HEK293T (cell line): ENCODE measurements around the gene DNER.

Experiments used
- CTCF ChIA-PET: fragments of 350-600 bp; formaldehyde crosslinking; extraction: SDS; loops from one replicate; lab custom pipeline; 2021; ENCODE audit warnings: antibody characterized with exemption, inconsistent platforms; lab: Yijun Ruan, JAX
- POLR2A ChIA-PET: fragments of 350-600 bp; formaldehyde crosslinking; extraction: SDS; loops from one replicate; lab custom pipeline; 2020; ENCODE audit warnings: antibody characterized with exemption, inconsistent platforms; lab: Yijun Ruan, JAX
- DNase-seq: peaks from one replicate; pipeline ENCODE4 v3.0.0; 2012; ENCODE audit warnings: mixed read lengths; ENCODE audit errors: extremely low spot score
- ARNT ChIP-seq: fragments of 450-650 bp; IDR thresholded peaks from 2 replicates; pipeline ENCODE4 v1.6.1; 2017; ENCODE audit warnings: mild to moderate bottlenecking
- BHLHE40 ChIP-seq: fragments of 450-650 bp; IDR thresholded peaks from 2 replicates; pipeline ENCODE4 v1.6.1; 2016; ENCODE audit warnings: mild to moderate bottlenecking, moderate library complexity, borderline replicate concordance
- CTBP1 ChIP-seq: fragments of 450-650 bp; IDR thresholded peaks from 2 replicates; pipeline ENCODE4 v1.6.1; 2016; ENCODE audit warnings: borderline replicate concordance
- ELF4 ChIP-seq: fragments of 450-650 bp; IDR thresholded peaks from 2 replicates; pipeline ENCODE4 v1.6.1; 2017; ENCODE audit warnings: antibody characterized with exemption
- FOXA1 ChIP-seq: fragments of 450-650 bp; IDR thresholded peaks from 2 replicates; pipeline ENCODE4 v1.6.1; 2016; ENCODE audit warnings: mild to moderate bottlenecking
- FOXK2 ChIP-seq: fragments of 450-650 bp; IDR thresholded peaks from 2 replicates; pipeline ENCODE4 v1.6.1; 2016; ENCODE audit warnings: mild to moderate bottlenecking
- FOXM1 ChIP-seq: fragments of 450-650 bp; IDR thresholded peaks from 2 replicates; pipeline ENCODE4 v1.6.1; 2017; ENCODE audit warnings: mild to moderate bottlenecking, borderline replicate concordance
- HDGF ChIP-seq: fragments of 450-650 bp; IDR thresholded peaks from 2 replicates; pipeline ENCODE4 v1.6.1; 2017; ENCODE audit warnings: antibody characterized with exemption, borderline replicate concordance
- L3MBTL2 ChIP-seq: fragments of 450-650 bp; conservative IDR thresholded peaks from 2 replicates; pipeline ENCODE4 v1.6.1; 2016; ENCODE audit warnings: mild to moderate bottlenecking
- LEF1 ChIP-seq: fragments of 450-650 bp; IDR thresholded peaks from 2 replicates; pipeline ENCODE4 v1.6.1; 2017; ENCODE audit warnings: mild to moderate bottlenecking, borderline replicate concordance
- NFRKB ChIP-seq: fragments of 450-650 bp; IDR thresholded peaks from 2 replicates; pipeline ENCODE4 v1.6.1; 2016; ENCODE audit warnings: mild to moderate bottlenecking, moderate library complexity
- PKNOX1 ChIP-seq: fragments of 450-650 bp; IDR thresholded peaks from 2 replicates; pipeline ENCODE4 v1.6.1; 2016
- SP1 ChIP-seq: fragments of 450-650 bp; IDR thresholded peaks from 2 replicates; pipeline ENCODE4 v1.6.1; 2017
- SUZ12 ChIP-seq: fragments of 450-650 bp; IDR thresholded peaks from 2 replicates; pipeline ENCODE4 v1.6.1; 2016; ENCODE audit warnings: mild to moderate bottlenecking
- TARDBP ChIP-seq: fragments of 450-650 bp; IDR thresholded peaks from 2 replicates; pipeline ENCODE4 v1.6.1; 2016
- ZNF384 ChIP-seq: fragments of 450-650 bp; IDR thresholded peaks from 2 replicates; pipeline ENCODE4 v1.6.1; 2016

Gene DNER

GRCh38 chr2:229559986-229560385, 154.4 kb downstream of the DNER start:
- TF ChIP-seq PKNOX1: no peak
- no peak for TF ChIP-seq SP1
- TF ChIP-seq LEF1: no peak
- no peak for TF ChIP-seq ARNT
- TF ChIP-seq NFRKB: no peak
- no peak for TF ChIP-seq TARDBP
- no peak for TF ChIP-seq FOXA1
- no peak for TF ChIP-seq FOXM1
- no peak for TF ChIP-seq ZNF384
- ChIA-PET POLR2A (no interaction called here), CTCF (no interaction called here)
- no peak for DNase-seq

GRCh38 chr2:229553091-229553490, 161.3 kb downstream of the DNER start:
- no peak for DNase-seq
- TF ChIP-seq ZNF384 (no peak), SUZ12 (no peak), TARDBP (no peak), ELF4 (no peak), LEF1 (no peak), FOXA1 (no peak), SP1 (no peak), HDGF (no peak), FOXM1 (no peak), BHLHE40 (no peak), ARNT (no peak)
- POLR2A ChIA-PET: no interaction called here
- CTCF ChIA-PET: no interaction called here

- TF ChIP-seq BHLHE40 (no peak), SP1 (no peak), CTBP1 (no peak), ELF4 (no peak), PKNOX1 (no peak), FOXM1 (no peak), SUZ12 (no peak), NFRKB (no peak), ARNT (no peak), LEF1 (no peak), FOXA1 (no peak), TARDBP (no peak), L3MBTL2 (no peak), ZNF384 (no peak), HDGF (no peak), FOXK2 (no peak)
- ChIA-PET CTCF (no interaction called here), POLR2A (no interaction called here)
- DNase-seq: no peak
These were observed 171.0 kb downstream of the DNER start for GRCh38 chr2:229543176-229543873.

GRCh38 chr2:229539628-229540027, 174.7 kb downstream of the DNER start:
- TF ChIP-seq FOXA1 (no peak), LEF1 (no peak), L3MBTL2 (no peak), FOXM1 (no peak), TARDBP (no peak), ELF4 (no peak), BHLHE40 (no peak), ARNT (no peak), HDGF (no peak), ZNF384 (no peak), FOXK2 (no peak), SP1 (no peak), PKNOX1 (no peak), CTBP1 (no peak)
- ChIA-PET CTCF (no interaction called here), POLR2A (no interaction called here)
- DNase-seq: no peak

- no peak for DNase-seq
- TF ChIP-seq HDGF (no peak), FOXK2 (no peak), NFRKB (no peak), CTBP1 (no peak), LEF1 (no peak), L3MBTL2 (no peak), ZNF384 (no peak), SP1 (no peak), PKNOX1 (no peak), SUZ12 (no peak), ELF4 (no peak), TARDBP (no peak), FOXA1 (no peak), ARNT (no peak)
- ChIA-PET POLR2A (no interaction called here), CTCF (no interaction called here)
These were observed 182.8 kb downstream of the DNER start for GRCh38 chr2:229531594-229531993.
